HepG2 (cell line): ENCODE results near the gene CMIP. TPM values are rescaled to one million over a fixed set of nuclear protein-coding genes. Genes with fewer than 3 reads are reported as not detected.
A peak's percentile ranks its signal among the peaks of the same experiment; 100 is the strongest.

Source experiments
- DMAP1 ChIP-seq: IDR thresholded peaks from 2 replicates; pipeline ENCODE4 v1.6.1; 2016
- HNRNPH1 ChIP-seq: fragments of 200-400 bp; formaldehyde crosslinking; optimal IDR thresholded peaks from 2 replicates; pipeline ENCODE3; 2017; ENCODE audit warnings: mild to moderate bottlenecking, low read depth, low read length
- IKZF4 ChIP-seq: sonication (generic); formaldehyde crosslinking; IDR thresholded peaks from 2 replicates; pipeline ENCODE4 v1.5.1; 2020; ENCODE audit warnings: borderline replicate concordance, mild to moderate bottlenecking, low read depth, missing genetic modification reagents; ENCODE audit errors: not compliant biosample characterization
- NR1H2 ChIP-seq: sonication (generic); formaldehyde crosslinking; IDR thresholded peaks from 2 replicates; pipeline ENCODE4 v1.8.1; 2022; ENCODE audit warnings: low read depth, missing genetic modification reagents, borderline replicate concordance
- POLR2G ChIP-seq: fragments of 200-400 bp; formaldehyde crosslinking; IDR thresholded peaks from 2 replicates; pipeline ENCODE4 v1.6.1; 2018; ENCODE audit warnings: mild to moderate bottlenecking, low read depth, low read length, moderate library complexity
- STAT5B ChIP-seq: sonication (generic); formaldehyde crosslinking; IDR thresholded peaks from 2 replicates; pipeline ENCODE4 v1.4.0; 2020; ENCODE audit warnings: missing genetic modification reagents
- ZNF292 ChIP-seq: sonication (generic); formaldehyde crosslinking; IDR thresholded peaks from 2 replicates; pipeline ENCODE4 v1.8.1; 2022; ENCODE audit warnings: mild to moderate bottlenecking, low read depth, missing genetic modification reagents, borderline replicate concordance
- ZNF354B ChIP-seq: sonication (generic); formaldehyde crosslinking; IDR thresholded peaks from 2 replicates; pipeline ENCODE4 v1.8.0; 2022; ENCODE audit warnings: mild to moderate bottlenecking, missing genetic modification reagents
- ZNF562 ChIP-seq: sonication (generic); formaldehyde crosslinking; IDR thresholded peaks from 2 replicates; pipeline ENCODE4 v1.8.0; 2022; ENCODE audit warnings: missing genetic modification reagents, borderline replicate concordance
- ZNF776 ChIP-seq: sonication (generic); formaldehyde crosslinking; IDR thresholded peaks from 2 replicates; pipeline ENCODE4 v1.4.0; 2020; ENCODE audit warnings: mild to moderate bottlenecking, missing genetic modification reagents
- polyA plus RNA-seq, 8 experiments: library from polyadenylated mRNA; depleted of rRNA in 3 of 8; stranded (reverse) in 7 of 8; unstranded in 1 of 8; fragments of >200 nt; fragmentation: Illumina TruSeq in 4 of 8; extraction: Trizol in 4 of 8; gene quantifications; 2 replicates each; pipeline versions ENCODE4 v1.2.1 to v1.2.3, GENCODE V29; 2011 to 2016; ENCODE audit warnings: low read depth in 4 of 8, missing spikeins in 1 of 8, mixed read lengths in 1 of 8; ENCODE audit not compliant: insufficient read depth in 1 of 8
- total RNA-seq, 5 experiments: library from RNA; depleted of rRNA; stranded (reverse); fragments of >200 nt; fragmentation: Illumina TruSeq; extraction: Trizol; gene quantifications; 2 replicates each; pipeline ENCODE4 v1.2.3, GENCODE V29; 2016; ENCODE audit warnings: low read depth in 1 of 5
- TF ChIP-seq, protein P1 (sequence below): IDR thresholded peaks from 2 replicates; pipeline ENCODE4 v1.6.1; 2012; ENCODE audit warnings: low read length, improper control_type of control experiment
- TF ChIP-seq, protein P2 (sequence below): sonication (generic); formaldehyde crosslinking; IDR thresholded peaks from 2 replicates; pipeline ENCODE4 v1.4.0; 2020; ENCODE audit warnings: missing genetic modification reagents, mild to moderate bottlenecking, borderline replicate concordance
- TF ChIP-seq, protein P3 (sequence below), 2 experiments: sonication (generic) in 1 of 2; formaldehyde crosslinking in 1 of 2; IDR thresholded peaks; 2 replicates each; pipeline versions ENCODE4 v1.6.1 to v1.9.0; 2014 to 2022; ENCODE audit warnings: antibody characterized with exemption in 1 of 2, borderline replicate concordance in 1 of 2, inconsistent platforms in 1 of 2, low read depth in 1 of 2, missing genetic modification reagents in 1 of 2
- TF ChIP-seq, protein P4 (sequence below): sonication (generic); formaldehyde crosslinking; IDR thresholded peaks from 2 replicates; pipeline ENCODE4 v1.5.1; 2020; ENCODE audit warnings: mild to moderate bottlenecking, missing genetic modification reagents

Gene CMIP
- total and polyA plus RNA-seq, 2 of the 13 experiments (the other 11 are each of a cell fraction or from before 2014, with no cell fraction given): 10.9 to 18.1 TPM

DNA sequence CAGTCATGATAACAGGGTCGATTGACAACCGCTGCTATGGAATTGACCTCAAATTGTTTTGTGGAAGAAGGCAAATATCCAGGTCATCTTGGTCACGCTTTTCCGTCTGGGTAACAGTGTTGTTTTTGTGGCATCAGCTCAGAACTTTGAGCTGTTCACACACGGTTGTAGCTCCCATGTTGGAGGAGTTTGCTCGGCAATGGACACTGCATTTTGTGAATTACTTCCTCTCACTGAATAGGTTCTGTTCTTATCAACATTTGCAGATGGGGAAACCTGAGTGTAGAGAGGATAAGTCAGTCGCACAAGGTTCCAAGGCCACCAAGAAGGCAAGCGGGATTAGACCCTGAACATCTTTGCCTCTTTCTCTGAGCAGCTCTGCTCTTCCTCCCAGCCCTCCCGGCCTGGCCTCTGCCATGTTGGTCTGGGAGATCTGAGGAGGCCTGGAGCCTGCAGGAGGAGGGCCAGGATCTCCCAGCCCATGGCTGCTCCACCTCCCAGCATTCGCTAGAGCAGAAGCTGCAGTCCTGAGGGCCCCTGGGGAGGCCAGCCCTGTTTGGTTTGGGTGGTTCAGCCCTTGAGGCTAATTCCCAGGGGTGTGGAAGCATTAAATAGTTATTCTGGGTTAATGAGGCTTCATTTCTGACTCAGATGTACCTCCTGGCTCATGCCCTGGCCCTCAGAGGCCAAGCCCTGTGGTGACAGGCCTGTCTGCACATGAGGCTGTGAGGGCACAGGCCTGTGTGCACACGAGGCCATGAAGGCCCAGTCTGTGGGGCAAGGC is 180.3 kb downstream of the CMIP start (continued):
- TF ChIP-seq, protein P1, sequence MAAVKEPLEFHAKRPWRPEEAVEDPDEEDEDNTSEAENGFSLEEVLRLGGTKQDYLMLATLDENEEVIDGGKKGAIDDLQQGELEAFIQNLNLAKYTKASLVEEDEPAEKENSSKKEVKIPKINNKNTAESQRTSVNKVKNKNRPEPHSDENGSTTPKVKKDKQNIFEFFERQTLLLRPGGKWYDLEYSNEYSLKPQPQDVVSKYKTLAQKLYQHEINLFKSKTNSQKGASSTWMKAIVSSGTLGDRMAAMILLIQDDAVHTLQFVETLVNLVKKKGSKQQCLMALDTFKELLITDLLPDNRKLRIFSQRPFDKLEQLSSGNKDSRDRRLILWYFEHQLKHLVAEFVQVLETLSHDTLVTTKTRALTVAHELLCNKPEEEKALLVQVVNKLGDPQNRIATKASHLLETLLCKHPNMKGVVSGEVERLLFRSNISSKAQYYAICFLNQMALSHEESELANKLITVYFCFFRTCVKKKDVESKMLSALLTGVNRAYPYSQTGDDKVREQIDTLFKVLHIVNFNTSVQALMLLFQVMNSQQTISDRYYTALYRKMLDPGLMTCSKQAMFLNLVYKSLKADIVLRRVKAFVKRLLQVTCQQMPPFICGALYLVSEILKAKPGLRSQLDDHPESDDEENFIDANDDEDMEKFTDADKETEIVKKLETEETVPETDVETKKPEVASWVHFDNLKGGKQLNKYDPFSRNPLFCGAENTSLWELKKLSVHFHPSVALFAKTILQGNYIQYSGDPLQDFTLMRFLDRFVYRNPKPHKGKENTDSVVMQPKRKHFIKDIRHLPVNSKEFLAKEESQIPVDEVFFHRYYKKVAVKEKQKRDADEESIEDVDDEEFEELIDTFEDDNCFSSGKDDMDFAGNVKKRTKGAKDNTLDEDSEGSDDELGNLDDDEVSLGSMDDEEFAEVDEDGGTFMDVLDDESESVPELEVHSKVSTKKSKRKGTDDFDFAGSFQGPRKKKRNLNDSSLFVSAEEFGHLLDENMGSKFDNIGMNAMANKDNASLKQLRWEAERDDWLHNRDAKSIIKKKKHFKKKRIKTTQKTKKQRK: no peak
- TF ChIP-seq DMAP1 (no peak), POLR2G (no peak), STAT5B (no peak), NR1H2 (CRISPR knock-in tag) (no peak), ZNF776 (CRISPR knock-in tag) (no peak; the same call in 1 of the 2 replicates), ZNF292 (CRISPR knock-in tag) (no peak), IKZF4 (CRISPR knock-in tag) (no peak), HNRNPH1 (no peak), ZNF562 (CRISPR knock-in tag) (no peak), ZNF354B (CRISPR knock-in tag) (no peak)
- TF ChIP-seq, protein P2, sequence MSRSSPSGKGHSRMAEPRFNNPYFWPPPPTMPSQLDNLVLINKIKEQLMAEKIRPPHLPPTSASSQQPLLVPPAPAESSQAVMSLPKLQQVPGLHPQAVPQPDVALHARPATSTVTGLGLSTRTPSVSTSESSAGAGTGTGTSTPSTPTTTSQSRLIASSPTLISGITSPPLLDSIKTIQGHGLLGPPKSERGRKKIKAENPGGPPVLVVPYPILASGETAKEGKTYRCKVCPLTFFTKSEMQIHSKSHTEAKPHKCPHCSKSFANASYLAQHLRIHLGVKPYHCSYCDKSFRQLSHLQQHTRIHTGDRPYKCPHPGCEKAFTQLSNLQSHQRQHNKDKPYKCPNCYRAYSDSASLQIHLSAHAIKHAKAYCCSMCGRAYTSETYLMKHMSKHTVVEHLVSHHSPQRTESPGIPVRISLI: peak; percentile 49; the same call in 1 of the 2 replicates
- TF ChIP-seq, protein P3, sequence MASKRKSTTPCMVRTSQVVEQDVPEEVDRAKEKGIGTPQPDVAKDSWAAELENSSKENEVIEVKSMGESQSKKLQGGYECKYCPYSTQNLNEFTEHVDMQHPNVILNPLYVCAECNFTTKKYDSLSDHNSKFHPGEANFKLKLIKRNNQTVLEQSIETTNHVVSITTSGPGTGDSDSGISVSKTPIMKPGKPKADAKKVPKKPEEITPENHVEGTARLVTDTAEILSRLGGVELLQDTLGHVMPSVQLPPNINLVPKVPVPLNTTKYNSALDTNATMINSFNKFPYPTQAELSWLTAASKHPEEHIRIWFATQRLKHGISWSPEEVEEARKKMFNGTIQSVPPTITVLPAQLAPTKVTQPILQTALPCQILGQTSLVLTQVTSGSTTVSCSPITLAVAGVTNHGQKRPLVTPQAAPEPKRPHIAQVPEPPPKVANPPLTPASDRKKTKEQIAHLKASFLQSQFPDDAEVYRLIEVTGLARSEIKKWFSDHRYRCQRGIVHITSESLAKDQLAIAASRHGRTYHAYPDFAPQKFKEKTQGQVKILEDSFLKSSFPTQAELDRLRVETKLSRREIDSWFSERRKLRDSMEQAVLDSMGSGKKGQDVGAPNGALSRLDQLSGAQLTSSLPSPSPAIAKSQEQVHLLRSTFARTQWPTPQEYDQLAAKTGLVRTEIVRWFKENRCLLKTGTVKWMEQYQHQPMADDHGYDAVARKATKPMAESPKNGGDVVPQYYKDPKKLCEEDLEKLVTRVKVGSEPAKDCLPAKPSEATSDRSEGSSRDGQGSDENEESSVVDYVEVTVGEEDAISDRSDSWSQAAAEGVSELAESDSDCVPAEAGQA (IDR thresholded peaks at IDR 0.05; ENCODE audit: low read depth): 0 out of 2 replicates have a peak, but pooled peaks have one; percentile 18
- TF ChIP-seq, protein P3 (CRISPR knock-in tag; IDR thresholded peaks at IDR 0.05; ENCODE audit: borderline replicate concordance): no peak
- TF ChIP-seq, protein P4, sequence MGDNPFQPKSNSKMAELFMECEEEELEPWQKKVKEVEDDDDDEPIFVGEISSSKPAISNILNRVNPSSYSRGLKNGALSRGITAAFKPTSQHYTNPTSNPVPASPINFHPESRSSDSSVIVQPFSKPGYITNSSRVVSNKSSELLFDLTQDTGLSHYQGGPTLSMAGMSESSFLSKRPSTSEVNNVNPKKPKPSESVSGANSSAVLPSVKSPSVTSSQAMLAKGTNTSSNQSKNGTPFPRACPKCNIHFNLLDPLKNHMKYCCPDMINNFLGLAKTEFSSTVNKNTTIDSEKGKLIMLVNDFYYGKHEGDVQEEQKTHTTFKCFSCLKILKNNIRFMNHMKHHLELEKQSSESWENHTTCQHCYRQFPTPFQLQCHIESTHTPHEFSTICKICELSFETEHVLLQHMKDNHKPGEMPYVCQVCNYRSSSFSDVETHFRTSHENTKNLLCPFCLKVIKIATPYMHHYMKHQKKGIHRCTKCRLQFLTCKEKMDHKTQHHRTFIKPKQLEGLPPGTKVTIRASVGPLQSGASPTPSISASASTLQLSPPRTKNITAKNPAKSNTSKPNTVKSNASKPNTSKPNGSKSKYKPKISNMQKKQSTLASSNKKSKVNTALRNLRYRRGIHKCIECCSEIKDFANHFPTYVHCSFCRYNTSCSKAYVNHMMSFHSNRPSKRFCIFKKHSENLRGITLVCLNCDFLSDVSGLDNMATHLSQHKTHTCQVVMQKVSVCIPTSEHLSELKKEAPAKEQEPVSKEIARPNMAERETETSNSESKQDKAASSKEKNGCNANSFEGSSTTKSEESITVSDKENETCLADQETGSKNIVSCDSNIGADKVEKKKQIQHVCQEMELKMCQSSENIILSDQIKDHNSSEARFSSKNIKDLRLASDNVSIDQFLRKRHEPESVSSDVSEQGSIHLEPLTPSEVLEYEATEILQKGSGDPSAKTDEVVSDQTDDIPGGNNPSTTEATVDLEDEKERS: peak; percentile 38; the same call in 1 of the 2 replicates
